GM19463 (cell line): ENCODE measurements around the gene ABHD6.
"Not testable (repeated sequence)": the region's sequence is repeated elsewhere in the genome, so short reads cannot be mapped to it uniquely, and the experiment has no call there.

Experiments
- ATAC-seq: cut with Tn5 transposase; IDR thresholded peaks from one replicate; pipeline ENCODE4 v1.9.1; 2021; ENCODE audit warnings: mild to moderate bottlenecking, moderate library complexity; ENCODE audit not compliant: unreplicated experiment

Gene ABHD6

DNA sequence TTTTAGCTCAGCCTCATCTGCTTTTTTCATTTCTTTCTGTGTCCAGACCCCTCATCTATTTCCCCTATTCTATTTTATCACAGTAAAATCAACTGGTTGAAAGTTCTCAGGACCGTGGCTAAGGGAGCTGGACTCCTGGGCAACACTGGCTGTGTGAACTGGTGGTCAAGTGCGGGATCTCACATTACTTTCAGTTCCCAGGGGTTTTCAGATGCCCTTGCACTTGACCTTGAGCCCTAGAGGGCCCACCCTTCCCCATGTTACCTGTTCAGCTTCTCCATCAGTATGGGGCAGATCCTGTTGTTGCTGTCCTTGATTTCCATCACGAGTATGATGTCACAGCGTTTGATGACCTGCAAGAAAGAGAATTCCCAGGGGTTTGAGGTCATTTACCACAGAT lies 29.6 kb upstream of the ABHD6 start:
- no peak for ATAC-seq

- ATAC-seq: no peak
Observed at GRCh38 chr3:58209933-58210332, 27.7 kb upstream of the ABHD6 start.

DNA sequence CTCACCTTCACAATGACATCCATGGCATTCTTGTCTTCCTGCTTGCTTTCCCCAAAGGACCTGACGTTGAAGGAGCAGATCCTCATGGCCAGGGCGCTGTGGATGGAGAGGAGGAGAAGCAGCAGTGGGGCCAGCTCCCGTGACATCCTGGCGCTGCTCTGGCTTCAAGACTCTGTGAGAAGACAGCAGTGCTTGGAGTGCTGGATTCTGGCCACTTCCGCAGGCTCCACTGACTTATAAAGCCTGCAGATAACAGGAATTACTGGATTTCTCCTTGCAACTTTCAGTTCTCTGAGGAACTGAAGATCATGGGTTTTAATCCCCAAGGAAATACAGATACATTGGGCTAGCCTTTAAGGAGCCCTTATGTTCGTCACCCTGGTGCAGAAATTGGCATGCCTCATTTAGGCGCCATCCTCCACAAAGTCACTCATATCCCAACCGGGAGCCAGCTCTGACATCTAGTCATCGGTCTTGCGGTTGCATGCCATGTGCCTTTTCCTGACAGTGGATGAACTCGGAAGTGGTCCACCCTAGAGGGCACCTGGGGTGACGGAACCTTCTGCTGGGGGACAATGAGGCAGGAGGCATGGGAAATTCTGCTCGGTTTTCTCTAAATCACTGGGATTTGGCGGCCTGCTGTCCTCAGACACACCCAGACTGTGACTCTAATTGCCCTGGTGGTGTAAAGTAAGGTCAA lies 26.7 kb upstream of the ABHD6 start, which contains the start of gene DNASE1L3:
TSS of gene DNASE1L3 (minus strand) at position 212 of the 700 bp plus-strand sequence. CDS start at position 146, 66 bp downstream.
- no peak for ATAC-seq

DNA sequence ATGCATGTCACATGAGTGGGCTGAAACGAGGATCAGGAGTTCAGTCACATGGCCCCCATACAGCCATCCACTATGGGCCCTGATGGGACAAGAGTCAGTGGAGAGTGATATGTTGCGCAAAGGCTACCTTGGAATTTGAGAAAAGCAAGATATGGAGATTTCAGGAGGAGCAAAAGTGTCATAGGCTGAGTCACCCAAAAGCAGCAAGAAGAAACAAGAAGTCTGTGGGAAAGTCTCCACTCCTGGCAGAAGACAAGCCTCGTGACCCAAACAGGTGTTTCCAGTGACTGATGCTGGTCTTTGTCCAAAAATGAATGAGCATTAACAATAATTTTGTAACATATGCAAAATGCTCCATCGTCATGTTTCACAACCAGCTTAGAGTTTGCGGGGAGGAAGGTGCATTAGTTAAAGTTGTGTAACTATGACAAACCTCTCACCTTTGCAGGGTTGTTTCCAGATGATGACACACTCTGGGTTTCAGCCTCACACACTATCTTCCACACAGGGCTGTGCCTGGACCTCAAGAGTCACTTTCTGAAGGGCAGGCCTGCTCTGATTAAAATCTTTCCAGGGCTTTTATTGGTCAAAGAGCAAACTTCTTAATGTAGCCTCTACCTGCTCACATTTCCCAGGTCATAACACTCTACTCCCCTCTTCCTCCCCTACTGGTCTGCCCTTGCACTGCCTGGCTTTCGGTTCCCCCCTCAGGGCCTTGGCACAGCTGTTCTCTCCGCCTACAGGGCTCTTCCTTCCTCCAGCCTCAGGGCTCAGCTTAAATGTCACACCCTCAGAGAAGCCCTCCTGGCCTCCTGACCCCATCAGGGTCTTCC lies 22.9 kb upstream of the ABHD6 start:
- peak; percentile 71 for ATAC-seq

- ATAC-seq: no peak
Observed at GRCh38 chr3:58215317-58216025, 22.1 kb upstream of the ABHD6 start.

DNA sequence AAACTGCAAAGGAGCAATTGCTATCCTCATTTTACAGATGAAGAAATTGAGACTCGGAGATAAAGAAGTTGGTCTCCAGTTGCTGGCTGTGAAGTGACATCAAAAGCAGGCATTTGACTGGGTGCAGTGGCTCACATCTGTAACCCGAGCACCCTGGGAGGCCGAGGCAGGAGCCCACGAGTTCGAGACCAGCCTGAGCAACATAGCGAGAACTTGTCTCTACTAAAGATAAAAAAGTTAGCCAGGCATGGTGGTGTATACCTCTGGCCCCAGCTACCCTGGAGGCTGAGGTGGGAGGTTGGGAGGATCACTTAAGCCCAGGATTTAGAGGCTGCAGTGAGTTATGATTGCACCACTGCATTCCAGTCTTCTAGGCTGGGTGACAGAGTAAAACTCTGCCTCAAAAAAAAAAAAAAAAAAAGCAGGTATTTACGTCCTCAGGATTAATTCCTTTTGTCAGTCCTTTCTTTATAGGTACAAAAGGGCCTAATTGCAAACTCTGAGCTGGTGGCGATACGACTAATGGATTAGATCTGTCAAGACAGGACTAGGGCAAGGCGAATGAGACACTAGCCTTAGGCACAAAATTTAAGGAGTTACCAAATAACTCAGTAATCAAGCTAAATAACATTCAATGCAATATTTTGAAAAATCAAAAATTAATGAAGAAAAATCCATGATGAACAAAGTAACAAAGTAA lies 20.9 kb upstream of the ABHD6 start:
- ATAC-seq: no peak

- peak; percentile 28 for ATAC-seq
Observed at GRCh38 chr3:58217209-58217811, 20.3 kb upstream of the ABHD6 start.

- no peak for ATAC-seq
Observed at GRCh38 chr3:58218904-58219303, 18.7 kb upstream of the ABHD6 start.

DNA sequence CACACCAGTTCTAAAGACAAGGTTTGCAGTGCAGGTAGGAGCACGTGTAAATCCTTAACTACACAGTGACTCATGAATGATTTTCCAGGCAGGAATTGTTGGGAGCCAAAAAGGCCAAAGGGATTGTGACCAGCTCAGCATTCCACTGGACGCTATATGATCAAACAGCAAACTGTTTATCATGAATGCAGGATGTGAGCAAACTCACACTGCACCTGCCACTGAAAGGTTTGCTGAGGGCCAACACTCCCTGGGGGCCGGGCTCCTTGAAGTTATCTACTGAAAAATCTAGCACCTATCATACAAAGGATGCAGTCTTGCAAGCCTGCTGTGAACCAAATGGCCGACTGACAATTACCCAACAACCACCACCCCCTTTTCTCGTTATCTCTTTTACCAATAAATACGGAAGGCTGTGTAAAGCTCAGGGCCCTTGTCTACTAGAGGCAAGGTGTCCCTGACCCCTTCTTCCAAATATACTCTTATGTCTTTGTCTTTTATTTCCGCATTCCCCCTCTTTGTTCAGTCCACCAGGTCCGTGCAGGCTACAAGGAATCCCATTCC lies 15.3 kb upstream of the ABHD6 start:
- ATAC-seq: no peak

DNA sequence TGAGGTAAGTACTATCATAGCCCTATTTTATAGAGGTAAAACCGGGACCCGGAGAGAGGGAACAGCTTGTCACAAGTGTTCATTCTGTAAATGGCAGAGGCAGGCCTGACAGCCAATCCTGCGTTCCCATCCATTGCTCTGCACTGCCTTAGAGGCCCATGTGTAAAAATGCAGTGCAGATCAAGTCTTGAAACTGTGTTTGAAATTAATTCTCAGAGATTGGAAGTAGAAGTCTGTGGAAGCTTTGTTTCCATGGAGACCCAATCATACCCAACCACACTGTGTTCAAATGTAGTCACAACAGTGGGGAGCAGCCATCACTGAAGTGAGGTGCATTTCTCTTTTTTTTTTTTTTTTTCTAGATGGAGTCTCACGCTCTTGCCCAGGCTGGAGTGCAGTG lies 13.7 kb upstream of the ABHD6 start:
- no peak for ATAC-seq

GRCh38 chr3:58227933-58228332 lies 9.7 kb upstream of the ABHD6 start:
- not testable (repeated sequence) for ATAC-seq

DNA sequence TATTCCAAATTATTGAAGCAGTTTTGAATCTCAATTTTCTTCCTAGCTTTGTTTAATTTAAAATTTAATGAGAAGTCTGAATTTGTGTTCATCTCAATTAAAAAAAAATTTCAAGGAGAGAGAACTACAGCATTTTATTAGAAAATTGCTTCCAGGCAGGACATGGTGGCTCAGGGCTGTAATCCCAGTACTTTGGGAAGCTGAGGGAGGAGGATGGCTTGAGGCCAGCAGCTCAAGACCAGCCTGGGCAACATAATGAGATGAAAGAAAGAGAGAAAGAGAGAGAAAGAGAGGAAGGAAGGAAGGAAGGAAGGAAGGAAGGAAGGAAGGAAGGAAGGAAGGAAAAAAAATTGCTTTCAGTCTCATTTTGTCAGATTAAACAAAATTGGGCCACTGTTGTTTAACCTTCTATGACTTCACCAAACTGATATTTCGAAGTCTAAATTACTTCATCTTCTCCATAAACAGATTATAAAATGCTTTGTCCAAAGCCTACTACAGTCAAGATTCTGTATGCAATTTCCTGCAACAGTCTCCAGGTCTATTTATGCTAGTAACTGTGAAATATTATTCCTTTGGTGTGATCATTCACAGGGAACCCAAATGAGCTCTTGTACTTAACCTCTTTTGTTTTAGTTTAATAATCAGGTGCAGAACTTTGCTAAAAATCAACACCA lies 6.6 kb upstream of the ABHD6 start:
- ATAC-seq: no peak

- ATAC-seq: no peak
Observed at GRCh38 chr3:58231666-58232065, 5.9 kb upstream of the ABHD6 start.

DNA sequence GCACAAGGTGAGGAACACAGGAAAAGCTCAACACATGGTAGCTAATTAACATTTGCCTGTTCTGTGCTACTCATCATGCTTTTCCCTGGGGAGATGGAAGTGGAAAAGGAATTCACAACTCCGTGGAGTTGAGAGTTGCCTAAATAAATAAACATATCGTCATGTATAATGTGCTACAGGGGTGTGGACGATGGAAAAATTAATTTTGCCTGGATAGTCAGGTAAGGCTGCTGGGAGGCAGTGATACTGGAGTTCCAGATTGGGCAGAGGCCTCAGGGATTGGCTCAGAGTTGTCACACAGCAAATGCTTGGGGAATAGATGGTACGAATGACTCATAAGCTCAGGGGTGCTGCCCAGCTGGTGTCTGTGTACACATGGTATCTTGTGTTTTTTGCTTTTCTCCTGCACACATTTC lies 3.1 kb upstream of the ABHD6 start:
- ATAC-seq: no peak

GRCh38 chr3:58235970-58236369 lies 1.6 kb upstream of the ABHD6 start:
- ATAC-seq: no peak

- no peak for ATAC-seq
Observed at GRCh38 chr3:58236527-58237237, 910 bp upstream of the ABHD6 start.

DNA sequence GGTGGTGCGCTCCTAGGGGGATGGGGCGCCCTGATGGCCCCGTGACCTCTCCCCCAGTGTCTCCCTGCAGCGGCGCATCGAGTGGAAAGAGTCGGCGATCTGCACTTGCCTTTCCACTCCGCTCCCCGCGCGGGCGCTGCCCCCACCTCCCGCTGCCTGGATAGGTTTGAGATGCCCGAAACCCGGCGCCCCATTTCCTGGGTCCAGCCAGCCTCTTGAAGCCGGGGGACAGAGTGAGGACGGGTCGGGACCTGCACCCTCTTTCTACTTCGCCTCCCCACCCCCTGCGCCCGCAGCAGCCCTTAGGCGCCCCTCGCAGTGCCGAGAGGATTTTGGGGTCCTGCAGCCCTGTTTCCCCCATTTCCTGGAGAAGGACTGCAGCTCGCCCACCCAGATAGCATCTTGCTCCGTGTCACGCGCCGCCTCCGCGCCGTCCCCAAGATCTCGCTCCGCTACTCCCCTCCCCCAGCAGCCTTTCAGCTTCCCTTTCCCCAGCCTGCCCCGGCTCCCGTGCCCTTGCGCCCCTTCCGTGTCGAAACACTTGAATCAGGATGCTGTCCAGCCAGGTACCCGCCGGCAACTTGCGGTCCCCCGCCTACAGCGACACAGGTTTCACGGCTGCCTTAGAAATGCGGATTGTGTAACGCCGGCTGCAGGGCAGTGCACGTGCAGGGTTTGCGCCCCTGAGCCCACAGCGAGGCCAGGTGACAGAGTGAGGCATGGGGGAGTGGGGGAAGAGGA lies 519 bp downstream of the ABHD6 start:
- peak; percentile 26 for ATAC-seq

- ATAC-seq: no peak
Observed at GRCh38 chr3:58238830-58239229, 1.2 kb downstream of the ABHD6 start.
